PC-9 (cell line): Measurements from ENCODE around the gene CEBPA.

ENCODE experiments used
- CTCF ChIP-seq: fragments of 200-600 bp; sonication (generic); conservative IDR thresholded peaks from 2 replicates; pipeline ENCODE4 v1.6.1; 2017; ENCODE audit warnings: mixed run types, antibody characterized with exemption, mild to moderate bottlenecking, moderate library complexity
- EZH2 ChIP-seq: fragments of 200-600 bp; sonication (generic); IDR thresholded peaks from 2 replicates; pipeline ENCODE4 v1.8.0; 2017; ENCODE audit warnings: antibody characterized with exemption, low read depth

GRCh38 chr19:33346665-33347064 lies 44.3 kb upstream of the CEBPA start:
- TF ChIP-seq CTCF (no peak), EZH2 (no peak)
